Measurements from ENCODE around the gene NSUN2.
"Not testable (repeated sequence)": the region's sequence is repeated elsewhere in the genome, so short reads cannot be mapped to it uniquely, and the experiment has no call there.

Gene NSUN2

DNA sequence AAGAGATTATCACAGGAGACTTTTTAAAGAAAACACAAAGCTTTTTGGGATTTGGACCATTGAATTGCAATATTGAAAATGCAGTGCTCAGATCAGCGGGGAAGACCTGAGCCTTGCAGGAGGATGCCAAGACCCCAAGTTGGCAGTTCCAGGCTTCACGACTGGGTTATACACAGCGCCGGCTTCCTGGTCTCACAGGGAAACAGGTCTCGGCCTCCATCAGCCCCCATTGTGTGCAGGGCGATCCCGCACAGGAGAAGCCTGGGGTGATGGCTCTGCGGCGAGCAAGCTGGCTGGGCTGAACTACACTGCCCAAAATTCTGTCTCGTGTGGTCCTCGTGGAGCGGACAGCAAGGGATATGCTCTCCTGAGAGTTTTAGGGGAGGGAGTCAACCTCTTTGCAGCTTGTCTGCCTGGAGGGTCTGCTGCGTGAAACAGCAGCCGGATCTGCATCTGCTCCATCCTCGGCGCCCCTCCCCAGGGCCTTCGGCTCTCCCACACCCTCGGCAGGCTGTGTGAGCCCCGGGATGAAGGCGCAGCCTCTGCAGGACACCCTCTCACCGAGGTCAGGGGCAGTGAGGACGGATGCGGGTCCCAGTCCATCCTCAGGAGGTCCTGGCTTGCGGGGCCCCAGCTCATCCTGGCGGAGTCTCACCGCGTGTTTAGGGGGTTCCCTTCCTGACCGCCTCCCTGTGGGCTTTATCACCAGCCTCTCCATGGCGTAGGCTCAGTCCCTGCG lies 60.6 kb downstream of the NSUN2 start:
- H3K4me3 ChIP-seq (ENCODE audit: low read depth, low read length) = no peak overlapping the region
- no peak for DNase-seq (ENCODE audit: low read depth)
- TF ChIP-seq, protein P1, sequence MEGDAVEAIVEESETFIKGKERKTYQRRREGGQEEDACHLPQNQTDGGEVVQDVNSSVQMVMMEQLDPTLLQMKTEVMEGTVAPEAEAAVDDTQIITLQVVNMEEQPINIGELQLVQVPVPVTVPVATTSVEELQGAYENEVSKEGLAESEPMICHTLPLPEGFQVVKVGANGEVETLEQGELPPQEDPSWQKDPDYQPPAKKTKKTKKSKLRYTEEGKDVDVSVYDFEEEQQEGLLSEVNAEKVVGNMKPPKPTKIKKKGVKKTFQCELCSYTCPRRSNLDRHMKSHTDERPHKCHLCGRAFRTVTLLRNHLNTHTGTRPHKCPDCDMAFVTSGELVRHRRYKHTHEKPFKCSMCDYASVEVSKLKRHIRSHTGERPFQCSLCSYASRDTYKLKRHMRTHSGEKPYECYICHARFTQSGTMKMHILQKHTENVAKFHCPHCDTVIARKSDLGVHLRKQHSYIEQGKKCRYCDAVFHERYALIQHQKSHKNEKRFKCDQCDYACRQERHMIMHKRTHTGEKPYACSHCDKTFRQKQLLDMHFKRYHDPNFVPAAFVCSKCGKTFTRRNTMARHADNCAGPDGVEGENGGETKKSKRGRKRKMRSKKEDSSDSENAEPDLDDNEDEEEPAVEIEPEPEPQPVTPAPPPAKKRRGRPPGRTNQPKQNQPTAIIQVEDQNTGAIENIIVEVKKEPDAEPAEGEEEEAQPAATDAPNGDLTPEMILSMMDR (conservative IDR thresholded peaks at IDR 0.05; ENCODE audit: low read depth, low read length) = no peak

DNA sequence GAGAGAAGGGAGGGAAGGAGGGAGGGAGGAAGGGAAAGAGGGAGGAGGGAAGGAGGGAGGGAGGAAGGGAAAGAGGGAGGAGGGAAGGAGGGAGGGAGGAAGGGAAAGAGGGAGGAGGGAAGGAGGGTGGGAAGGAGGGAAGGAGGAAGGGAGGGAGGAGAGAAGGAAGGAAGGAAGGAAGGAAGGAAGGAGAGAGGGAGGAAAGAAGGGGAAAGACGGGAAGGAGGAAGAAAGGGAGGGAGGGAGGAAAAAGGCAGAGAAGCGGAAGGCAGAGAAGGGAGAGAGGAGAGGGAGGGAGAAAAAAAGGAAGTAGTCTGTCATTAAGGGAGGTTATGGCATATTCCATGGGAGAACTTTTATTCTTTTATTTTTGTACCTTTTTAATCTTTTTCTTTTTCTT lies 61.2 kb downstream of the NSUN2 start:
- DNase-seq (ENCODE audit: low read depth); H3K4me3 ChIP-seq (ENCODE audit: low read depth, low read length): not testable (repeated sequence)

DNA sequence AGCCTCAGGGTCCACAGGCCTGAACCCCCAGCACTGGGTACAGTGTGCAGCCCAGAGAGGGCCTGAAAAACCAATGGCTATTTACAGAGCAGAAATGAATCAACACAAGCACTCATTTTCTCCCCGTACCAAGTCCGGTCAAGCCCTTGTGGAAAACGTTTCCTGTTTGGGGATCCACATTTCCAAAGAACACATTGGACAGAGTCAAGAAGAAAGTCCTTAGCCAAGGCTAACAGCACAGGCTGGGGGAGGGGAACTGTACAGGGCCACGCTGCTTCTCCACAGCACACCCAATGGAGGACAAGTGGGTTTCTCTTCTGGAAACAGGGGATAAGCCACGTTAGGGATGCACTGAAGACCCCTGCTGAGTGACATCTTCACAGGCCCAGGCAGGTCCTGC lies 62.3 kb downstream of the NSUN2 start:
- no peak for DNase-seq (ENCODE audit: low read depth)
- TF ChIP-seq, protein P1 (conservative IDR thresholded peaks at IDR 0.05; ENCODE audit: low read depth, low read length) = no peak
- H3K4me3 ChIP-seq (ENCODE audit: low read depth, low read length) = no peak overlapping the region

DNA sequence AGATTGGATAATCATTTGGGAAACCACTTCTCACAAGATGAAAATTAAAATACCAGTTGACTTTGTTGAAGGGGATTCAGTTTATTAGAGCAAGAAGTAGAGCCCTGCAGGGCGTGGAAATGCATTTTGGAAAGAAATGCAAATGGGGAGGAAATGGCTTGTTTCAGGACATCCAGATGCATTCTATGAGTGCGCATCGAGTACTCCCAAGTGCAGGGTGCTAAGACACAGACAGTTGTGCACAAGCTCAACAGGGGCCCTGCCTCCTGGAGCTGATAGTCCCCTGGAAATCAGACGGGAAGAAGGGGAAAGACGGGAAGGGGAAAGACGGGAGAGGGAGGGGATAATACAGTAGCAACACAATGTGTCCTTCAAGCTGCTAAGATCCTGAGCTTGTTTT lies 64.0 kb downstream of the NSUN2 start:
- TF ChIP-seq, protein P1 (conservative IDR thresholded peaks at IDR 0.05; ENCODE audit: low read depth, low read length) = no peak
- no peak for DNase-seq (ENCODE audit: low read depth)
- H3K4me3 ChIP-seq (ENCODE audit: low read depth, low read length) = no peak overlapping the region

DNA sequence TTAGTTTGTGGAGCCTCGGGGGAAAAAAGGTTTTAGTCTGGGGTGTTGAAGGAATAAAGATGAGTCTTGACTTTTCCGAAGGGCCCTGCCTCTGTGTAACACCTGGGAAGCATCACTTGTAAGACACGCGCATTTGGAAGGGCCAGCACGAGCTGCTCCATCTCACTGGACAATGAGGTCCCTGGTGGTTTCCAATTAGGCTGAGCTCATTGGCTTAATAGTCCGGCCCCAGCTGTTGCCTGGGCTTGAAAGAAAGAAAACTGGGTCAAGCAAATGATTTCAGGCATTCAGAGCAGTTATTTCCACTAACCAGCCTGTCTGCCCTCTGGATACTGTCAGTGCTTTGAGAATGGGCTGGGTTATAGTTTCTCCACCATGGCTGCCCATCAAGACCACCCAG lies 64.5 kb downstream of the NSUN2 start:
- TF ChIP-seq, protein P1 (conservative IDR thresholded peaks at IDR 0.05; ENCODE audit: low read depth, low read length) = no peak
- H3K4me3 ChIP-seq (ENCODE audit: low read depth, low read length) = no peak overlapping the region
- DNase-seq (ENCODE audit: low read depth) = no peak

DNA sequence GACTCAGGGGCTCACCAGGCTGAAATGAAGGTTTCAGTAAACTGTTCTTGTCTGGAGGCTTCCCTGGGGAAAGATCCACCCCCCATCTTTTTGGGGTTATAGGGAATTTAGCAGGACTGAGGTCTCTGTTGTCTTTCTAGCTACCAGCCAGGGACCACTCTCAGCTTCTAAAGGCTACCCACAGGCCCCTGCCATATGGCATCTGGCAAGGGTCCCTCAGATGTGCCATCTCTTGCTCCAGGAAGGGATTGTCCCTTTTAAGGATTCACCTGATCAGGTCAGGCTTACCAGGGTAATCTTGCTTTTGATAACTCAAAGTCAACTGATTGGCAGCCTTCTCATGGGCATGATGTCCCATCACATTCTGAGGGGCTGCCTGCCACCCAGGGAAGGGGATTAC lies 65.0 kb downstream of the NSUN2 start:
- H3K4me3 ChIP-seq (ENCODE audit: low read depth, low read length) = no peak overlapping the region
- TF ChIP-seq, protein P1 (conservative IDR thresholded peaks at IDR 0.05; ENCODE audit: low read depth, low read length) = no peak
- DNase-seq (ENCODE audit: low read depth) = no peak

DNA sequence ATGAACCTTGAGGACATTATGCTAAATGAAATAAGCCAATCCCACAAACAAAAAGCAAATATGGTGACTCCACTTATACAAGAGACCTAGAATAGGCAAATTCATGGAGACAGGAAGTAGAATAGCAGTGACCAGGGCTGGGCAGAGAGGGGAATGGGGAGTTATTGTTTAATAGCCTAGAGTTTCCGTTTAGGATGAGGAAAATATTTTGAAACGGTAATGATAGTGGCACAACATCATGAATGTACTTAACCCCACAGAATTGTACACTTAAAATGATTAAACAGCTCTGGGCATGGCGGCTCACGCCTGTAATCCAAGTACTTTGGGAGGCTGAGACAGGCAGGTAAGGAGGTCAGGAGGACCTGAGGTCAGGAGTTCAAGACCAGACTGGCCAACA lies 65.8 kb downstream of the NSUN2 start:
- no peak for DNase-seq (ENCODE audit: low read depth)
- no peak overlapping the region for H3K4me3 ChIP-seq (ENCODE audit: low read depth, low read length)
- TF ChIP-seq, protein P1 (conservative IDR thresholded peaks at IDR 0.05; ENCODE audit: low read depth, low read length) = no peak

All from choroid plexus epithelial cell (primary cell).